Endothelial cell (in vitro differentiated cells): ENCODE data around the gene EN1. TPM values are rescaled to one million over a fixed set of nuclear protein-coding genes. Genes with fewer than 3 reads are reported as not detected.

ENCODE experiments used
- DNase-seq: peaks from one replicate; pipeline ENCODE4 v3.0.0; 2021; ENCODE audit warnings: low spot score
- H3K27ac Mint-ChIP-seq: one replicate; pipeline ENCODE4 v1.8.0; 2021; ENCODE audit warnings: mixed read lengths, inconsistent platforms; ENCODE audit not compliant: unreplicated experiment
- H3K27me3 Mint-ChIP-seq: one replicate; pipeline ENCODE4 v1.8.0; 2021; ENCODE audit warnings: mild to moderate bottlenecking, moderate library complexity, mixed read lengths, inconsistent platforms; ENCODE audit not compliant: unreplicated experiment
- H3K36me3 Mint-ChIP-seq: one replicate; pipeline ENCODE4 v1.8.0; 2021; ENCODE audit warnings: mild to moderate bottlenecking, low read depth, mixed read lengths, inconsistent platforms; ENCODE audit not compliant: unreplicated experiment
- H3K4me1 Mint-ChIP-seq: one replicate; pipeline ENCODE4 v1.8.0; 2021; ENCODE audit warnings: mild to moderate bottlenecking, mixed read lengths, inconsistent platforms; ENCODE audit not compliant: unreplicated experiment
- H3K4me3 Mint-ChIP-seq: one replicate; pipeline ENCODE4 v1.8.0; 2021; ENCODE audit warnings: mild to moderate bottlenecking, mixed read lengths, inconsistent platforms; ENCODE audit not compliant: unreplicated experiment
- H3K9me3 Mint-ChIP-seq: one replicate; pipeline ENCODE4 v1.8.0; 2021; ENCODE audit warnings: mixed read lengths, inconsistent platforms; ENCODE audit not compliant: unreplicated experiment
- total RNA-seq: library from RNA; stranded (reverse); fragmentation: NEBNext Ultra II Directional; extraction: Animal tissue kit (Norgen Biotek cat#: 25700); gene quantifications from one replicate; pipeline ENCODE4 v1.2.1, GENCODE V29; 2021; ENCODE audit not compliant: unreplicated experiment
- TF ChIP-seq, protein P1 (sequence below): fragments of 200-600 bp; sonication (generic); IDR thresholded peaks from one replicate; pipeline ENCODE4 v1.5.0; 2021; ENCODE audit warnings: antibody characterized with exemption; ENCODE audit not compliant: unreplicated experiment

Gene EN1
- total RNA-seq, 1 donor from 2014 or later, result 0.87 TPM

DNA sequence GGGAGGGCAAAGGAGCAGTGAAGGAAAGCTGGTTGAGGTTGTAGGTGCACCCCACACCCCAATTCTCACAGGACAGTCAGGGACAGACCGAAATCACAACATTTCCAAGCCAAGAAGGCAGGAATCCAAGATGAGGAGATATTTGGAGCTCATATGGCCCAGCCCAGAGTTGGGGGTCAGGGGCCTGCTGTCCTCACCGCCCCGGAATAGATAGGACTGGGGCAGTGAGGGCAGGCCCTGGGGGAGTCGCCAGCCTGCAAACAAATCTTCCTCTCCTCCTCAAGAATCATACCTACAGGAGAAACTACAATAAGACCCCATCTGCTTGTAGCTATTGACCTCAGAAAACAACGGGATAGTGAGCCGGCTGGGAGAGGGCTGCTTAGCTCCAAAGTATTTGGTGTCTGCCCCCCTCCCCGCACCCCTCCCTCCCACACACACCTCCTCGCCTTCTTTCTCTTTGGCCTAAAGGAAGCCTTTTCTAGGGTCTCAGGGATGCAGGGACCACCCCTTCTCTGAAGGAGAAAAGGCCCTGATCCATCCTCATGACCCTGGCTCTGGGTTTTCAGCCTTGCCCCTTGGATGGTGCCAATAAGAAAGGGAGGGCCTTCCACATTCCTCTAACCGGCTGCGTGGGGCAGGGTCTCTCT, 3.8 kb downstream of the EN1 start:
- peaks cover 36% of the 10 kb centered on the region for H3K4me1 Mint-ChIP-seq
- no peaks in the 10 kb centered on the region for H3K9me3 Mint-ChIP-seq
- TF ChIP-seq, protein P1, sequence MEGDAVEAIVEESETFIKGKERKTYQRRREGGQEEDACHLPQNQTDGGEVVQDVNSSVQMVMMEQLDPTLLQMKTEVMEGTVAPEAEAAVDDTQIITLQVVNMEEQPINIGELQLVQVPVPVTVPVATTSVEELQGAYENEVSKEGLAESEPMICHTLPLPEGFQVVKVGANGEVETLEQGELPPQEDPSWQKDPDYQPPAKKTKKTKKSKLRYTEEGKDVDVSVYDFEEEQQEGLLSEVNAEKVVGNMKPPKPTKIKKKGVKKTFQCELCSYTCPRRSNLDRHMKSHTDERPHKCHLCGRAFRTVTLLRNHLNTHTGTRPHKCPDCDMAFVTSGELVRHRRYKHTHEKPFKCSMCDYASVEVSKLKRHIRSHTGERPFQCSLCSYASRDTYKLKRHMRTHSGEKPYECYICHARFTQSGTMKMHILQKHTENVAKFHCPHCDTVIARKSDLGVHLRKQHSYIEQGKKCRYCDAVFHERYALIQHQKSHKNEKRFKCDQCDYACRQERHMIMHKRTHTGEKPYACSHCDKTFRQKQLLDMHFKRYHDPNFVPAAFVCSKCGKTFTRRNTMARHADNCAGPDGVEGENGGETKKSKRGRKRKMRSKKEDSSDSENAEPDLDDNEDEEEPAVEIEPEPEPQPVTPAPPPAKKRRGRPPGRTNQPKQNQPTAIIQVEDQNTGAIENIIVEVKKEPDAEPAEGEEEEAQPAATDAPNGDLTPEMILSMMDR, result no peak
- DNase-seq, result no peak
- peaks cover 57% of the 10 kb centered on the region for H3K27me3 Mint-ChIP-seq
- H3K4me3 Mint-ChIP-seq, result no peak overlapping the region
- peaks cover 3% of the 10 kb centered on the region for H3K36me3 Mint-ChIP-seq
- no peak overlapping the region for H3K27ac Mint-ChIP-seq

DNA sequence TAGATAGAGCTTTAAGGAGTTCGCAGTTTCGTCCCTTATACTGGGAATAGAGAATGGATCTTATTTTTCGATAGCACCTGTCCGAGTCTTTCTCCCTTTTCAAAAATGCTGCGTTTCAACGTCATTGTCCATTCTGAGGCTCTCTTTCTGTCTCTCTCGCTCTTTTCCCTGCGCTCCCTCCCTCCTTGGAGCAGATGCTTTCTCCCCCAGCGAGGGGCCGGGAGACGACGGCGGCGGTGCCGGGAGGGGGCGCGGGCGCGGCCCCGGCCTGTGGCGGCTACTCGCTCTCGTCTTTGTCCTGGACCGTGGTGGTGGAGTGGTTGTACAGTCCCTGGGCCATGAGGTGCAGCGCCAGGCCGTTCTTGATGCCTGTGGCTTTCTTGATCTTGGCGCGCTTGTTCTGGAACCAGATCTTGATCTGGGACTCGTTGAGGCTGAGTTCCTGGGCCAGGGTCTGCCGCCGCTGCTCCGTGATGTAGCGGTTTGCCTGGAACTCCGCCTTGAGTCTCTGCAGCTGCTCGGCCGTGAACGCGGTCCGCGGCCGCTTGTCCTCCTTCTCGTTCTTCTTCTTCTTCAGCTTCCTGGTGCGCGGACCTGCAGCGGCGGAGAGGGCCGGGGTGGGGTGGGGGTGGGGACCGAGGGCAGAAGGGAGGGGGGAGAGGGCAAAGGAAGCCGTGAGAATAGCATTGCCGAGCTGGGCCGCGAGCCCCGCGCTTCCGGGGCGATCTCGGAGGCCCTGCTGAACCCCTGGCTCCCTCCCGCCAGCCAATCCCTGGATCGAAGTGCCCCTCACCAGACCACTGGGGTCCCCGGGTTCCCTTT, 4.6 kb downstream of the EN1 start:
- TF ChIP-seq, protein P1, result no peak
- H3K36me3 Mint-ChIP-seq, result peaks cover 3% of the 10 kb centered on the region
- H3K27ac Mint-ChIP-seq, result no peak overlapping the region
- peak overlapping the region; percentile 63 for H3K4me3 Mint-ChIP-seq
- H3K4me1 Mint-ChIP-seq, result peaks cover 34% of the 10 kb centered on the region
- H3K27me3 Mint-ChIP-seq, result peaks cover 57% of the 10 kb centered on the region
- H3K9me3 Mint-ChIP-seq, result no peaks in the 10 kb centered on the region
- peak; percentile 22 for DNase-seq

DNA sequence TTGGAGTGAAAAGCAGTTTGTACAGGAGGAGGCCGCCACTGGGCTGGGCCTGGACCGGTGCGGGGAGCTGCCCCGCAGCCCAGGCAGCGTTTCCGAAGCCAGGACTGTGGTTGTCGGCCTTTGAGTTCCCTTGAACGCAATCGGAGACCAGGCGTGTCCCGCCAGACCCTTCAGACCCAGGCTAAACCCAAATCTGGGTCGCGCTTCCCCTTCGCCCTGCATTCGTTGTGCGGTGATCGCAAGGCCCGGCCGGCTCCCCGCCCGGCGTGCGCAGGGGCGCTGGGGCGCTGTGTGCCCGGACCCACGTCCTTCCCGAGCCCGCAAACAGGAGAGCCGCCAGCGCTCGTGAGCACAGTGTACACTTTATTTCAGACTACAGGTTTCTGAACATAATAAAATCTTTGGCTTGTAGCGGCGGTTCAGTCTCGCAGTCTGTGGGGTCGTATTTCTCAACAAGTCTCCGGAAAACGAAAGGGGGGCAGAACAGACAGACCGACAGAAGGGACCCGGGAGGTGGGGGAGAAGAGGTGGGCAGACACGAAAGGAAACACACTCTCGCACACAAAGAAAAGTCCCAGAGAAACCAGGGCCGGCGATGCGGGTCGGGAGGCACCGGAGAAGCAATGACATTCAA, 5.5 kb downstream of the EN1 start:
- peak; percentile 22 for DNase-seq
- peaks cover 3% of the 10 kb centered on the region for H3K36me3 Mint-ChIP-seq
- peaks cover 56% of the 10 kb centered on the region for H3K27me3 Mint-ChIP-seq
- H3K4me3 Mint-ChIP-seq, result peak overlapping the region; percentile 49
- H3K4me1 Mint-ChIP-seq, result peaks cover 31% of the 10 kb centered on the region
- H3K9me3 Mint-ChIP-seq, result no peaks in the 10 kb centered on the region
- TF ChIP-seq, protein P1, result no peak
- no peak overlapping the region for H3K27ac Mint-ChIP-seq

- peaks cover 61% of the 10 kb centered on the region for H3K27me3 Mint-ChIP-seq
- H3K4me3 Mint-ChIP-seq, result no peak overlapping the region
- TF ChIP-seq, protein P1, result no peak
- H3K4me1 Mint-ChIP-seq, result peaks cover 36% of the 10 kb centered on the region
- no peak for DNase-seq
- no peaks in the 10 kb centered on the region for H3K9me3 Mint-ChIP-seq
- H3K27ac Mint-ChIP-seq, result no peak overlapping the region
- peaks cover 3% of the 10 kb centered on the region for H3K36me3 Mint-ChIP-seq
Measured at GRCh38 chr2:118841450-118841827, 6.0 kb downstream of the EN1 start.
